ENCODE results near the gene GBF1. TPM values are rescaled to one million over a fixed set of nuclear protein-coding genes. Genes with fewer than 3 reads are reported as not detected.

GBF1 gene
- total and polyA plus RNA-seq, 11 donors = 15.5 to 70.0 (median 48.2) TPM

GRCh38 chr10:102332772-102333171, 87.4 kb downstream of the GBF1 start:
- Histone ChIP-seq H3K4me1 (peaks cover 0 to 61% (median 22%) of the 10 kb centered on the region in 12 donors), H3K9me3 (no peaks in the 10 kb centered on the region), H3K36me3 (peaks cover 0 to 10% (median 0%) of the 10 kb centered on the region in 9 donors), H3K4me3 (no peak overlapping the region), H3K27me3 (no peaks in the 10 kb centered on the region), H3K27ac (peak overlapping the region in 5 of 12 donors; percentile 30 to 78 (median 72))
- ATAC-seq (no peak), DNase-seq (no peak)
- intact Hi-C loops (cut with DNase I) = loop anchor here in 5 of 10 donors (5.0 to 10.0 kb wide), 2 partner anchors 48 to 50 kb away; no protein-coding TSS in a partner anchor
- TF ChIP-seq POLR2A (IDR thresholded peaks at IDR 0.05) = no peak
- no peak for TF ChIP-seq CTCF (IDR thresholded peaks at IDR 0.05)

GRCh38 chr10:102334101-102334500, 88.8 kb downstream of the GBF1 start:
- TF ChIP-seq CTCF (IDR thresholded peaks at IDR 0.05) (no peak), POLR2A (IDR thresholded peaks at IDR 0.05) (no peak)
- Histone ChIP-seq H3K4me3 (no peak overlapping the region), H3K27ac (peak overlapping the region in 10 of 12 donors; percentile 59 to 78 (median 74)), H3K27me3 (no peaks in the 10 kb centered on the region), H3K36me3 (peaks cover 0 to 10% (median 0%) of the 10 kb centered on the region in 9 donors), H3K9me3 (no peaks in the 10 kb centered on the region), H3K4me1 (peaks cover 0 to 48% (median 20%) of the 10 kb centered on the region in 12 donors)
- peak; percentile 87 to 94 (median 90) for ATAC-seq
- intact Hi-C loops (cut with DNase I) = loop anchor here in 7 of 10 donors (1.0 to 10.0 kb wide), 4 partner anchors 49 to 54 kb away; no protein-coding TSS in a partner anchor
- WGBS, 4 donors = 38 to 53% (median 47%) methylated on average over 4 of the region's 4 CpGs
- peak; percentile 45 to 74 (median 63) for DNase-seq

GRCh38 chr10:102335184-102335583, 89.9 kb downstream of the GBF1 start:
- intact Hi-C loops (cut with DNase I) = loop anchor here in 5 of 10 donors (2.0 to 10.0 kb wide), 3 partner anchors 50 to 93 kb away; partner anchors contain the start of gene PITX3 (in 1 of the 5)
- Histone ChIP-seq H3K27ac (peak overlapping the region in 11 of 12 donors; percentile 55 to 78 (median 73)), H3K4me3 (no peak overlapping the region), H3K27me3 (no peaks in the 10 kb centered on the region), H3K9me3 (no peaks in the 10 kb centered on the region), H3K36me3 (peaks cover 0 to 10% (median 0%) of the 10 kb centered on the region in 9 donors), H3K4me1 (peaks cover 0 to 45% (median 20%) of the 10 kb centered on the region in 12 donors)
- 48 to 67% (median 55%) methylated on average over 3 of the region's 3 CpGs for WGBS, 4 donors
- DNase-seq = peak in 3 of 5 donors; percentile 25 to 62 (median 55)
- TF ChIP-seq POLR2A (IDR thresholded peaks at IDR 0.05) (no peak), CTCF (IDR thresholded peaks at IDR 0.05) (no peak)
- peak; percentile 75 to 88 (median 82) for ATAC-seq

- Histone ChIP-seq H3K4me3 (no peak overlapping the region), H3K27ac (no peak overlapping the region), H3K9me3 (no peaks in the 10 kb centered on the region), H3K36me3 (peaks cover 0 to 26% (median 22%) of the 10 kb centered on the region in 9 donors), H3K4me1 (peaks cover 0 to 10% (median 0%) of the 10 kb centered on the region in 12 donors), H3K27me3 (no peaks in the 10 kb centered on the region)
- ATAC-seq = no peak
- intact Hi-C loops (cut with DNase I) = no loop called here
- TF ChIP-seq CTCF (IDR thresholded peaks at IDR 0.05) = no peak
- TF ChIP-seq POLR2A (IDR thresholded peaks at IDR 0.05) = no peak
- DNase-seq = no peak
- 89 to 94% (median 92%) methylated on average over 2 of the region's 2 CpGs for WGBS, 4 donors
Observed at GRCh38 chr10:102341038-102341688, 95.8 kb downstream of the GBF1 start.
